GM12872 (cell line): ENCODE measurements around the gene BRIP1.

Experiments
- CTCF ChIP-seq: IDR thresholded peaks from 3 replicates; pipeline ENCODE4 v1.5.1; 2011; ENCODE audit warnings: low read depth, mild to moderate bottlenecking, low read length, moderate library complexity; ENCODE audit not compliant: insufficient read depth

Gene BRIP1

GRCh38 chr17:61756561-61756960, 106.8 kb downstream of the BRIP1 start:
- TF ChIP-seq CTCF: no peak; the same call in 2 of the 3 replicates

- no peak for TF ChIP-seq CTCF
Observed at GRCh38 chr17:61755668-61756067, 107.7 kb downstream of the BRIP1 start.

- no peak for TF ChIP-seq CTCF
Observed at GRCh38 chr17:61755078-61755477, 108.2 kb downstream of the BRIP1 start.

- TF ChIP-seq CTCF: no peak
Observed at GRCh38 chr17:61754124-61754523, 109.2 kb downstream of the BRIP1 start.

GRCh38 chr17:61753696-61754095, 109.6 kb downstream of the BRIP1 start:
- no peak for TF ChIP-seq CTCF

- TF ChIP-seq CTCF: no peak
Observed at GRCh38 chr17:61750656-61751055, 112.7 kb downstream of the BRIP1 start.

- TF ChIP-seq CTCF: no peak
Observed at GRCh38 chr17:61749823-61750404, 113.4 kb downstream of the BRIP1 start.
